Left kidney (tissue), 8 donors: ENCODE results near the gene PCAT6. TPM values are rescaled to one million over a fixed set of nuclear protein-coding genes. Genes with fewer than 3 reads are reported as not detected.
"Not testable (repeated sequence)": the region's sequence is repeated elsewhere in the genome, so short reads cannot be mapped to it uniquely, and the experiment has no call there.

Experiments used
- DNase-seq: peaks from one replicate; pipeline ENCODE4 v3.0.0-alpha.2; 2013
- long read RNA-seq, 8 donors: transcript quantifications; one replicate each; lab custom pipeline, GENCODE V29; 2026
- polyA plus RNA-seq: library from polyadenylated mRNA; unstranded; fragments of 120-200 nt; gene quantifications from one replicate; pipeline ENCODE4 v1.2.1, GENCODE V29; 2013; ENCODE audit not compliant: insufficient read length

The PCAT6 gene
- 2.9 TPM for polyA plus RNA-seq
- long read RNA-seq, donor 1, partial matches to known transcripts = 0 of 3 reads
- long read RNA-seq, donor 1, other reads (novel, unspliced or antisense) = 0 of 3 reads
- long read RNA-seq, donor 2 = 0 reads
- long read RNA-seq, donor 3 = 0 reads
- long read RNA-seq, donor 4 = 0 reads
- long read RNA-seq, donor 5, partial matches to known transcripts = 0 of 2 reads
- long read RNA-seq, donor 5, other reads (novel, unspliced or antisense) = 0 of 2 reads
- long read RNA-seq, donor 6 = 0 reads
- long read RNA-seq, donor 7, partial matches to known transcripts = 0 of 1 reads
- long read RNA-seq, donor 7, other reads (novel, unspliced or antisense) = 0 of 1 reads
- long read RNA-seq, donor 8 = 0 reads

- peak; percentile 96 for DNase-seq
These were observed at the start of gene PCAT6 for GRCh38 chr1:202810615-202811295. Gene PCAT6, plus strand, starts transcription at chr1:202810954.

GRCh38 chr1:202762019-202762418 is 48.7 kb upstream of the PCAT6 start:
- no peak for DNase-seq

- DNase-seq = no peak
These were observed 45.0 kb upstream of the PCAT6 start for GRCh38 chr1:202765721-202766120.

DNA sequence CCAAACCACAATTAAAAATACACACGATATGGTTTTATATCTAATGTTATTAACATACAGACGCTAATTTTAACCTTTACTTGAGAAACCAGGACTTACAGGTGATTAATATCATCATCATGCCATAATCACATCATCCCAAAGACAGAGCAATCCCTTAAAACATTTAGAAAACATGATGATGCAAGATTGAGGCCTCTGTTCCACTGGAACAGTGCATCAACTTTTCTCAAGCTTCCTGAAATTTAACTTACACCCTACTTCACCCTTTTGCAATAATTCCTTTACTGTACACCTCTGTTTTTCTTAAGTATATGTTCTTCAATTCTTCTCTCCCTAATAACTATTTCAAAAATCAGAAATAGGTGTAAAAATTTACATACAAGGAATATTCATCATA is 40.6 kb upstream of the PCAT6 start:
- DNase-seq = no peak

DNA sequence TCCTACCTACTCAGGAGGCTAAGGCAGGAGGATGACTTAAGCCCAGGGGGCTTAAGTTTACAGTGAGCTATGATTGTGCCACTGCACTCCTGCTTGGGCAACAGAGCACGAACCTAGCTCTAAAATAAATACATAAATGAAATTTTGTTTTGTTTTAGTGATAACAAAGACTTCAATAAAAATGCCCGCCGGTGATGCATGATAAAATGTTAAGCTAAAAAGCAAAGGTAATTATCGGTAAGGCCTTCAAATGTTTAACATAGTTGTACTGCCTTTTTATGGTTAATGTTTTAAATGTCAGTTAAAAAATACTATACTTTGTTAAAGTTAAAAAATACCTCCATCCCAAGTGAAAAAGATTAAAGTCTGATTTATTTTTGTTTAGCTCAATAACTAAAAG is 29.6 kb upstream of the PCAT6 start:
- no peak for DNase-seq

DNA sequence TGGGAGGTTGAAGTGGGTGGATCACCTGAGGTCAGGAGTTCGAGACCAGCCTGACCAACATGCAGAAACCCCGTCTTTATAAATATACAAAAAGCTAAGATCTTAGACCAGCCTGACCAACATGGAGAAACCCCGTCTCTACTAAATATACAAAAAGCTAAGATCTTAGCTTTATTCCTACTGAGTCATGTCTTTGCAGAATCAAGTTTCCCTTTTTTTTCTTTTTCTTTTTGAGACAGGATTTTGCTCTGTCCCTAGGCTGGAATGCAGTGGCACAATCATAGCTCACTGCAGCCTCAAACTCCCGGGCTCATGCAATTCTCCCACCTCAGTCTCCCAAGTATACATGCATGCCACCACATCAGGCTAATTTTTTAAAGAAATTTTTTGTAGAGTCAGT is 23.9 kb upstream of the PCAT6 start:
- no peak for DNase-seq

DNA sequence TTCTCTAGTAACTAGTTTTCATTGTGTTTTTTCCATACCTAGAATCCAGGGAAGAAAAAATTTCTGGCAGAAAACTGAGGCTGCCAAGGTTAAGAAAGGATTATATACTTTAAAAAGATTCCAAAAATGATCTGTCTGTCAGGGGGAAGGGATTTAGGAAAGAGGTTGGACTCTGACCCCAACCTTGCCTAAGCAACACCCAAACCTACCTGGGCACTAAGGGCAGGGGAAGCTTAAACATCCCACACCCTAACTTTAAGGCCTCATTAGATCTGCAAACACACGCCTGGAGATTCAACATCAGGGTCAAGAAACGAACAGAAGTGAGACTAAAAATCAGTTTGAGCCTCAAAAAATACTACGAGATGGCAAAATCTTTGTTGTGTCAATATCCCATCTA is 22.0 kb upstream of the PCAT6 start:
- DNase-seq = no peak

DNA sequence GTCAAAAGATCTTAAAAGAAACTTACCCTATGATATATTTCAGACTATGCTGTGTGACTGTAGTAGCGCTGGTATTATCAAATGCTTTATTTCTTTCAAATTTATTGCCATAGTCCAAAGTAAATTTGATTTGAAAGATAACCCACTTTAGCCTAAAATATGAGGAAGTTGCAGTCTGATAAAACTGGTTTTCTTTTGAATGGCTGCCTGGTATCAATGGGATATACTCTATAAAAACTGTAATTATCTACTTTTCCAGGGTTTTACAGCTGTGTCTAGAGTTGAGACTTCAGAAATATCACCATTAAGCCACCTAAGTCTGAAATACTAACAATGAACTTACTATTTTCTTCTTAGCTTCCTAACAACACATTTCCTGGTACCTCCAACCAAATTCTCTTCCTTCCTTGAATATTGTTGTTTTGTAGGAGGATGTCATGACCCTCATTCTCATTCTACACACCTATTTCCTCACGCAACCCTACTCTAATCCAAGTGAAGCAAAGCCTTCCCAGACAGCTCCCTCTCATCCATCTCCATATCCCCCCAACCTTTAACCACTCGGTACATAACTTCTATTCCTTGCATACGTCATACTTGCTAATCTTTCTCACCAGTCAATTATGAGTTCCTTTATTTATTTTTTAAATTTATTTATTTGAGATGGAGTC is 19.5 kb upstream of the PCAT6 start:
- DNase-seq = no peak

- DNase-seq = no peak
These were observed 16.6 kb upstream of the PCAT6 start for GRCh38 chr1:202794051-202794740.

GRCh38 chr1:202794931-202795330 is 15.8 kb upstream of the PCAT6 start:
- DNase-seq = not testable (repeated sequence)

- no peak for DNase-seq
These were observed 14.1 kb upstream of the PCAT6 start for GRCh38 chr1:202796670-202797069.

DNA sequence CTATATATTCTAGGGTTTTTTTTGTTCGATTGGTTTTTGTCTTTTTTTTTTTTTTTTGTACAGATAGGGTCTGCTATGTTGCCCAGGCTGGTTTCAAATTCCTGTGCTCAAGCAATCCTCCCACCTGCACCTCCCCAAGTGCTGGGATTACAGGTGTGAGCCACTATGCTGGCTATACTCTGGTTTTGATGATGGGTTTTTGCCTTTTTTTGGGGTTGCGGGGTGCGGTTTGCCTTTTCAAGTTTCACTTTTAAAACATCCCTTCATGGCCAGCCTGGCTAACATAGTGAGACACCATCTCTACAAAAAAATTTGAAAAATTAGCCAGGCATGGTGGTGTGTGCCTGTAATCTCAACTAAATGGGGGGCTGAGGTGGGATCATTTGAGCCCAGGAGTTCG is 12.5 kb upstream of the PCAT6 start:
- no peak for DNase-seq

DNA sequence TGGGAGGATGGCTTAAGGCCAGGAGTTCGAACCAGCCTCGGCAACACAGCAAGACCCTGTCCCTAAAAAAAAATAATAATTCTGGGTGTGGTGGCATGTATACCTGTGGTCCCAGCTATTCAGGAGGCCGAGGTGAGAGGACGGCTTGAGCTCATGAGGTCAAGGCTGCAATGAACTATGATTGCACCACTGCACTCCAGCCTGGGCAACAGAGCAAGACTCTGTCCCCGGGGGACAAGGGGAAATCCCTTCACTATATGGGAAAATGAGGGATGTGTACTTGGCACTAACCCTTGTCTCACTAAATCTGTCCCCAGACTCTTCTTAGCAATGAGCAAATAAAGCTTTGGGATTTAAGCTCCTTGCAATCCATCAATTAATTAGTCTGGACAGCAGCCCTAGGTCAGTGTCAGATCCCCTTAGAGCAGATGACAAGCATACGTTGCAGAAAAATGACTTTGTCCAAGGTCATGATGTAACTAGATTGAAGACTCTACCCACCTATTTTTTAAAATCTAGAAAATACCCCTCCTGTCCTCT is 11.9 kb upstream of the PCAT6 start:
- no peak for DNase-seq

DNA sequence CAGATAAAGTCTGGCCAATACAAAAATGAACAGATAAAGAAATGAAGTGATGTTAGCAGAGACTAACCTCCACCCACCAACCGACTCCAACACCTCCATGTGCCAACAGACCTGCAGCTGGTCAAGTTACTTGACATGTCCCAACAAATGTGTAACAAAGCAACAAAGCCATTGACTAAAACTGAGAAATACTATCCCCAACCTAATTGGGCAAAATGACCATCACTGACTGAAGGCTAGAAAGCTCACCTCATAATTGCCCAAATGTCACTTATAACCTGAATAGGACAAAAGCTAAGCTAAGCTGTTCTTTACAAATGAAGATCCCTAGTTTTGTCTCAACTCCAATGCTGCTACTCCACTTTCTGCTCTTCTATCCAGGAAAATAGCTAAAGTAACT is 10.0 kb upstream of the PCAT6 start:
- DNase-seq = no peak

DNA sequence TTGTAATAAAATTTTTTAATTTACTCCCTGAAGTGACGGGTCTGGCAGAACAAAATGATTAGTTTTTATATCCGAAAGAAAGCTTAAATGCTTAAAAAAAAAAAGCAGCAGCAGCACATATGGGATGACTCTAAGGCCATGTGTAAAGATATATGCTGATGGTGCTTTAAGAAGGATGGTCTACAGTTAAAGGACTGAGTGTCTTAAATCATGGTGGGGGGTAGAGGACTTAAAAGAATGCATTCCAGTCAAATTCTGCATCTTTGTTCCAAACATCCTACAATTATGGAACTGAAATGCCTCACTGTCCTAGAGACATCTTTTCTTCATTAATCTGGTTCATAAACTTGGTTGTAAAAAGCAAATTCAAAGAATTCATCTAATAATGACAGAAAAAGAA is 9.6 kb upstream of the PCAT6 start:
- DNase-seq = no peak

- DNase-seq = no peak
These were observed 8.7 kb upstream of the PCAT6 start for GRCh38 chr1:202802034-202802433.

- no peak for DNase-seq
These were observed 7.5 kb upstream of the PCAT6 start for GRCh38 chr1:202802998-202803932.

- no peak for DNase-seq
These were observed 6.6 kb upstream of the PCAT6 start for GRCh38 chr1:202804126-202804525.

- no peak for DNase-seq
These were observed 4.6 kb upstream of the PCAT6 start for GRCh38 chr1:202805886-202806844.
